HEK293 (cell line): ENCODE results near the gene MAP3K14.
A peak's percentile ranks its signal among the peaks of the same experiment; 100 is the strongest.

ENCODE experiments used
- BCL11B ChIP-seq: fragments of 450-650 bp; formaldehyde crosslinking; IDR thresholded peaks from 2 replicates; pipeline ENCODE4 v1.5.1; 2016; ENCODE audit warnings: low read depth, missing biosample characterization, missing genetic modification characterization
- BCL6B ChIP-seq: fragments of 450-650 bp; formaldehyde crosslinking; IDR thresholded peaks from 2 replicates; pipeline ENCODE4 v1.5.1; 2017; ENCODE audit warnings: missing biosample characterization, missing genetic modification characterization
- EGR2 ChIP-seq: fragments of 450-650 bp; formaldehyde crosslinking; IDR thresholded peaks from 2 replicates; pipeline ENCODE4 v1.5.1; 2016; ENCODE audit warnings: low read depth, missing biosample characterization, missing genetic modification characterization
- GFI1B ChIP-seq: fragments of 450-650 bp; formaldehyde crosslinking; IDR thresholded peaks from 2 replicates; pipeline ENCODE4 v1.5.1; 2016; ENCODE audit warnings: missing biosample characterization, missing genetic modification characterization
- MZF1 ChIP-seq: fragments of 450-650 bp; formaldehyde crosslinking; IDR thresholded peaks from 2 replicates; pipeline ENCODE4 v1.5.1; 2017; ENCODE audit warnings: missing biosample characterization, missing genetic modification characterization, borderline replicate concordance
- OSR2 ChIP-seq: fragments of 450-650 bp; formaldehyde crosslinking; IDR thresholded peaks from 2 replicates; pipeline ENCODE4 v1.5.1; 2016; ENCODE audit warnings: missing biosample characterization, missing genetic modification characterization
- PATZ1 ChIP-seq: fragments of 450-650 bp; formaldehyde crosslinking; IDR thresholded peaks from 2 replicates; pipeline ENCODE4 v1.5.1; 2016; ENCODE audit warnings: missing biosample characterization, missing genetic modification characterization
- PBX3 ChIP-seq: sonication (generic); formaldehyde crosslinking; IDR thresholded peaks from 2 replicates; pipeline ENCODE4 v1.8.1; 2022; ENCODE audit warnings: mild to moderate bottlenecking, moderate library complexity, missing genetic modification reagents
- PRDM2 ChIP-seq: fragments of 450-650 bp; formaldehyde crosslinking; IDR thresholded peaks from 2 replicates; pipeline ENCODE4 v1.5.1; 2016; ENCODE audit warnings: missing biosample characterization, missing genetic modification characterization, borderline replicate concordance
- SP3 ChIP-seq: fragments of 450-650 bp; formaldehyde crosslinking; IDR thresholded peaks from 2 replicates; pipeline ENCODE4 v1.5.1; 2016; ENCODE audit warnings: missing biosample characterization, missing genetic modification characterization
- SP7 ChIP-seq: fragments of 450-650 bp; formaldehyde crosslinking; IDR thresholded peaks from 2 replicates; pipeline ENCODE4 v1.5.1; 2016; ENCODE audit warnings: missing biosample characterization, missing genetic modification characterization
- WT1 ChIP-seq: fragments of 450-650 bp; formaldehyde crosslinking; IDR thresholded peaks from 2 replicates; pipeline ENCODE4 v1.5.1; 2016; ENCODE audit warnings: missing biosample characterization, missing genetic modification characterization
- ZBTB20 ChIP-seq: fragments of 450-650 bp; formaldehyde crosslinking; IDR thresholded peaks from 2 replicates; pipeline ENCODE4 v1.5.1; 2016; ENCODE audit warnings: missing biosample characterization, missing genetic modification characterization
- ZBTB7A ChIP-seq: fragments of 450-650 bp; formaldehyde crosslinking; IDR thresholded peaks from 2 replicates; pipeline ENCODE4 v1.5.1; 2016; ENCODE audit warnings: low read depth, missing biosample characterization, missing genetic modification characterization
- ZFP41 ChIP-seq: fragments of 450-650 bp; formaldehyde crosslinking; IDR thresholded peaks from 2 replicates; pipeline ENCODE4 v1.5.1; 2016; ENCODE audit warnings: missing biosample characterization, missing genetic modification characterization, borderline replicate concordance
- ZFP69B ChIP-seq: fragments of 450-650 bp; formaldehyde crosslinking; IDR thresholded peaks from 2 replicates; pipeline ENCODE4 v1.5.1; 2016; ENCODE audit warnings: missing biosample characterization, missing genetic modification characterization
- ZNF138 ChIP-seq: fragments of 450-650 bp; formaldehyde crosslinking; IDR thresholded peaks from 2 replicates; pipeline ENCODE4 v1.5.1; 2016; ENCODE audit warnings: missing biosample characterization, missing genetic modification characterization, borderline replicate concordance
- ZNF157 ChIP-seq: fragments of 450-650 bp; formaldehyde crosslinking; IDR thresholded peaks from 2 replicates; pipeline ENCODE4 v1.5.1; 2016; ENCODE audit warnings: missing biosample characterization, missing genetic modification characterization
- ZNF2 ChIP-seq: fragments of 450-650 bp; formaldehyde crosslinking; IDR thresholded peaks from 2 replicates; pipeline ENCODE4 v1.5.1; 2016; ENCODE audit warnings: missing biosample characterization, missing genetic modification characterization
- ZNF24 ChIP-seq: fragments of 450-650 bp; formaldehyde crosslinking; IDR thresholded peaks from 2 replicates; pipeline ENCODE4 v1.5.1; 2016; ENCODE audit warnings: missing biosample characterization, missing genetic modification characterization
- ZNF26 ChIP-seq: fragments of 450-650 bp; formaldehyde crosslinking; IDR thresholded peaks from 2 replicates; pipeline ENCODE4 v1.5.1; 2016; ENCODE audit warnings: missing biosample characterization, missing genetic modification characterization
- ZNF404 ChIP-seq: fragments of 450-650 bp; formaldehyde crosslinking; IDR thresholded peaks from 2 replicates; pipeline ENCODE4 v1.5.1; 2017; ENCODE audit warnings: missing biosample characterization, missing genetic modification characterization
- ZNF548 ChIP-seq: fragments of 450-650 bp; formaldehyde crosslinking; IDR thresholded peaks from 2 replicates; pipeline ENCODE4 v1.5.1; 2016; ENCODE audit warnings: missing biosample characterization, missing genetic modification characterization
- ZNF791 ChIP-seq: fragments of 450-650 bp; formaldehyde crosslinking; IDR thresholded peaks from 2 replicates; pipeline ENCODE4 v1.5.1; 2016; ENCODE audit warnings: missing biosample characterization, missing genetic modification characterization
- TF ChIP-seq, protein P1 (sequence below): fragments of 450-650 bp; formaldehyde crosslinking; IDR thresholded peaks from 2 replicates; pipeline ENCODE4 v1.5.1; 2016; ENCODE audit warnings: missing biosample characterization, missing genetic modification characterization
- TF ChIP-seq, protein P2 (sequence below): fragments of 450-650 bp; formaldehyde crosslinking; IDR thresholded peaks from 2 replicates; pipeline ENCODE4 v1.5.1; 2017; ENCODE audit warnings: missing biosample characterization, missing genetic modification characterization

Gene MAP3K14

GRCh38 chr17:45334231-45334630, 17.4 kb upstream of the MAP3K14 start (continued):
- no peak for TF ChIP-seq ZNF26 (tag by site-specific recombination)
- TF ChIP-seq PBX3 (CRISPR knock-in tag), result no peak
- peak; percentile 98 for TF ChIP-seq OSR2
- peak; percentile 84 for TF ChIP-seq WT1 (tag by site-specific recombination)
- no peak for TF ChIP-seq ZNF404
- TF ChIP-seq ZNF157 (tag by site-specific recombination), result no peak
- no peak for TF ChIP-seq ZNF2 (tag by site-specific recombination)
- TF ChIP-seq PATZ1 (tag by site-specific recombination), result peak; percentile 68
- no peak for TF ChIP-seq ZNF791 (tag by site-specific recombination)
- peak; percentile 97 for TF ChIP-seq SP7 (tag by site-specific recombination)
- peak; percentile 97 for TF ChIP-seq EGR2 (tag by site-specific recombination)
- TF ChIP-seq ZFP69B (tag by site-specific recombination), result no peak
- peak; percentile 85 for TF ChIP-seq ZNF24
- no peak for TF ChIP-seq ZBTB7A (tag by site-specific recombination)
- TF ChIP-seq GFI1B (tag by site-specific recombination), result no peak
- peak; percentile 85 for TF ChIP-seq ZBTB20
- TF ChIP-seq, protein P1, sequence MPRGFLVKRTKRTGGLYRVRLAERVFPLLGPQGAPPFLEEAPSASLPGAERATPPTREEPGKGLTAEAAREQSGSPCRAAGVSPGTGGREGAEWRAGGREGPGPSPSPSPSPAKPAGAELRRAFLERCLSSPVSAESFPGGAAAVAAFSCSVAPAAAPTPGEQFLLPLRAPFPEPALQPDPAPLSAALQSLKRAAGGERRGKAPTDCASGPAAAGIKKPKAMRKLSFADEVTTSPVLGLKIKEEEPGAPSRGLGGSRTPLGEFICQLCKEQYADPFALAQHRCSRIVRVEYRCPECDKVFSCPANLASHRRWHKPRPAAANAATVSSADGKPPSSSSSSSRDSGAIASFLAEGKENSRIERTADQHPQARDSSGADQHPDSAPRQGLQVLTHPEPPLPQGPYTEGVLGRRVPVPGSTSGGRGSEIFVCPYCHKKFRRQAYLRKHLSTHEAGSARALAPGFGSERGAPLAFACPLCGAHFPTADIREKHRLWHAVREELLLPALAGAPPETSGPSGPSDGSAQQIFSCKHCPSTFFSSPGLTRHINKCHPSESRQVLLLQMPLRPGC (tag by site-specific recombination), result no peak
- no peak for TF ChIP-seq ZNF138
- TF ChIP-seq PRDM2, result no peak
- no peak for TF ChIP-seq SP3 (tag by site-specific recombination)
- TF ChIP-seq ZFP41, result no peak
- TF ChIP-seq ZNF548 (tag by site-specific recombination), result no peak
- TF ChIP-seq BCL6B, result no peak
- TF ChIP-seq, protein P2, sequence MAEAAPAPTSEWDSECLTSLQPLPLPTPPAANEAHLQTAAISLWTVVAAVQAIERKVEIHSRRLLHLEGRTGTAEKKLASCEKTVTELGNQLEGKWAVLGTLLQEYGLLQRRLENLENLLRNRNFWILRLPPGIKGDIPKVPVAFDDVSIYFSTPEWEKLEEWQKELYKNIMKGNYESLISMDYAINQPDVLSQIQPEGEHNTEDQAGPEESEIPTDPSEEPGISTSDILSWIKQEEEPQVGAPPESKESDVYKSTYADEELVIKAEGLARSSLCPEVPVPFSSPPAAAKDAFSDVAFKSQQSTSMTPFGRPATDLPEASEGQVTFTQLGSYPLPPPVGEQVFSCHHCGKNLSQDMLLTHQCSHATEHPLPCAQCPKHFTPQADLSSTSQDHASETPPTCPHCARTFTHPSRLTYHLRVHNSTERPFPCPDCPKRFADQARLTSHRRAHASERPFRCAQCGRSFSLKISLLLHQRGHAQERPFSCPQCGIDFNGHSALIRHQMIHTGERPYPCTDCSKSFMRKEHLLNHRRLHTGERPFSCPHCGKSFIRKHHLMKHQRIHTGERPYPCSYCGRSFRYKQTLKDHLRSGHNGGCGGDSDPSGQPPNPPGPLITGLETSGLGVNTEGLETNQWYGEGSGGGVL, result peak; percentile 65
- no peak for TF ChIP-seq BCL11B (tag by site-specific recombination)
- TF ChIP-seq MZF1 (tag by site-specific recombination), result no peak
